ENCODE measurements around the gene WWOX. TPM values are rescaled to one million over a fixed set of nuclear protein-coding genes. Genes with fewer than 3 reads are reported as not detected.

The WWOX gene
- total RNA-seq, 1 experiment from 2014 or later: 79.9 TPM

GRCh38 chr16:78984887-78985464 is 885.5 kb downstream of the WWOX start:
- peaks cover 5% of the 10 kb centered on the region for H3K4me1 ChIP-seq (ENCODE audit: insufficient read depth, low read length, poor library complexity, severe bottlenecking)
- ChIA-PET CTCF (no interaction called here), POLR2A (ENCODE audit: low non-redundant PET) (no interaction called here)
- no peak overlapping the region for H3K4me3 ChIP-seq (ENCODE audit: low read depth, low read length, poor library complexity, severe bottlenecking)
- intact Hi-C loops (cut with micrococcal nuclease; ENCODE audit: unreplicated experiment): no loop called here
- no peak for TF ChIP-seq CTCF (conservative IDR thresholded peaks at IDR 0.05; ENCODE audit: low read depth, low read length)
- no peak for TF ChIP-seq EZH2 (IDR thresholded peaks at IDR 0.05; ENCODE audit: borderline replicate concordance, low read depth, low read length, poor library complexity, severe bottlenecking)
- no peak overlapping the region for H3K27ac ChIP-seq (ENCODE audit: low read depth, low read length, poor library complexity, severe bottlenecking)
- BruUV-seq (replicated peaks): no TSS peak
- peak; percentile 24 for DNase-seq (ENCODE audit: low spot score)
- H3K9me3 ChIP-seq (ENCODE audit: low read depth, low read length, poor library complexity, severe bottlenecking): no peaks in the 10 kb centered on the region
- no peaks in the 10 kb centered on the region for H3K36me3 ChIP-seq (ENCODE audit: insufficient read depth, low read length, poor library complexity, severe bottlenecking)
- no peaks in the 10 kb centered on the region for H3K27me3 ChIP-seq (replicated peaks; ENCODE audit: insufficient read depth, low read depth, low read length, poor library complexity)

DNA sequence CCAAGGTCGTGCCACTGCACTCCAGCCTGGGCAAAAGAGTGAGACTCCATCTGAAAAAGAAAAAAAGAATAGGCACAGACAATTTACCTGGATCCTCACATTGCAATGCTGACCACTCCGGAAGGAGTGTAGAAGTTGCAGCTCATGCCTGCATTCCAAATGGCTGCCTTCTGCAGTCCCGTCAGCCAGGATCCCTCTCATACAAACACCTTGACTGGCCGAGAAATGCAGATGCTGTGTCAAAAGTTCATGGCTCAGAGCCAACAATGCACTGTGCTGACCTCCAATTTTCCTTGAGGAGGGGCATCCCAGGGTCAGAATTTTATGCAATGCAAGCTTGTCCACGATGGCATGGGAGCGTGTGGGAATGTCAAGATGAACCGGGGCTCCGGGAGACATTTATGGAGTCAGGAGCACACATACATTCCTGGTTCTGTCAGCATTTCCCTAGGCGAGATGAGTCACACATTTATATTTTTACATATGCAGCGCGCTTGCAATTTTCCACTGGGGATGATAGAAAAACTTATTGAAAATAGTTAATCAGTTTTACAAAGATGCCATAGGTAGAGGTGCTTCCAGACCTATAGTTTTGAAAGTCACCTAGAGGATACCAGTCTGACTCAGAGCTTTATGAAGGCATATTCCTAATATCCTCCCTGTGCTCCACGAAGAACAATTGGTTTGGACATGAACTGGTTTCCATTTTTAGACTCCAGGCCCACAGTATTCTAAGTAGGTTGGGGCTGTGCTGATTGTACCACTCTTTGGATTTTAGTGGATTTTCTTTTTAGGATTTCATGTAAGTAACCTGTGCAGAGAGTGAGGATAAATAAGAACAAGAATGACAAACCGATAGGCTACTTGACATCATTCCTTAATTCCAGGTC is 886.5 kb downstream of the WWOX start:
- Histone ChIP-seq H3K27ac (ENCODE audit: low read depth, low read length, poor library complexity, severe bottlenecking) (no peak overlapping the region), H3K4me1 (ENCODE audit: insufficient read depth, low read length, poor library complexity, severe bottlenecking) (peaks cover 5% of the 10 kb centered on the region), H3K27me3 (replicated peaks; ENCODE audit: insufficient read depth, low read depth, low read length, poor library complexity) (no peaks in the 10 kb centered on the region), H3K4me3 (ENCODE audit: low read depth, low read length, poor library complexity, severe bottlenecking) (no peak overlapping the region), H3K36me3 (ENCODE audit: insufficient read depth, low read length, poor library complexity, severe bottlenecking) (no peaks in the 10 kb centered on the region), H3K9me3 (ENCODE audit: low read depth, low read length, poor library complexity, severe bottlenecking) (no peaks in the 10 kb centered on the region)
- intact Hi-C loops (cut with micrococcal nuclease; ENCODE audit: unreplicated experiment): no loop called here
- no TSS peak for BruUV-seq (replicated peaks)
- CTCF ChIA-PET: no interaction called here
- no peak for TF ChIP-seq CTCF (conservative IDR thresholded peaks at IDR 0.05; ENCODE audit: low read depth, low read length)
- TF ChIP-seq EZH2 (IDR thresholded peaks at IDR 0.05; ENCODE audit: borderline replicate concordance, low read depth, low read length, poor library complexity, severe bottlenecking): no peak
- POLR2A ChIA-PET (ENCODE audit: low non-redundant PET): no interaction called here
- DNase-seq (ENCODE audit: low spot score): no peak

GRCh38 chr16:78987666-78988065 is 888.2 kb downstream of the WWOX start:
- POLR2A ChIA-PET (ENCODE audit: low non-redundant PET): no interaction called here

More at GRCh38 chr16:78987666-78988065, 888.2 kb downstream of the WWOX start:
- H3K27me3 ChIP-seq (replicated peaks; ENCODE audit: insufficient read depth, low read depth, low read length, poor library complexity): no peaks in the 10 kb centered on the region
- H3K9me3 ChIP-seq (ENCODE audit: low read depth, low read length, poor library complexity, severe bottlenecking): no peaks in the 10 kb centered on the region
- H3K27ac ChIP-seq (ENCODE audit: low read depth, low read length, poor library complexity, severe bottlenecking): no peak overlapping the region
- H3K4me3 ChIP-seq (ENCODE audit: low read depth, low read length, poor library complexity, severe bottlenecking): no peak overlapping the region
- peaks cover 5% of the 10 kb centered on the region for H3K4me1 ChIP-seq (ENCODE audit: insufficient read depth, low read length, poor library complexity, severe bottlenecking)
- CTCF ChIA-PET: no interaction called here
- intact Hi-C loops (cut with micrococcal nuclease; ENCODE audit: unreplicated experiment): no loop called here
- TF ChIP-seq CTCF (conservative IDR thresholded peaks at IDR 0.05; ENCODE audit: low read depth, low read length) (no peak), EZH2 (IDR thresholded peaks at IDR 0.05; ENCODE audit: borderline replicate concordance, low read depth, low read length, poor library complexity, severe bottlenecking) (no peak)
- no peak for DNase-seq (ENCODE audit: low spot score)
- H3K36me3 ChIP-seq (ENCODE audit: insufficient read depth, low read length, poor library complexity, severe bottlenecking): no peaks in the 10 kb centered on the region
- BruUV-seq (replicated peaks): no TSS peak

All from A673 (cell line).